AG04450 (cell line): Measurements from ENCODE around the gene STXBP5. TPM values are rescaled to one million over a fixed set of nuclear protein-coding genes. Genes with fewer than 3 reads are reported as not detected.

Experiments
- CTCF ChIA-PET: fragments of 300-600, 350-600 bp; formaldehyde crosslinking; extraction: SDS; loops from one replicate; lab custom pipeline; 2022; ENCODE audit warnings: antibody characterized with exemption, inconsistent platforms; lab: Charles Lee
- POLR2A ChIA-PET: fragments of 350-600 bp; formaldehyde crosslinking; extraction: SDS; loops from one replicate; lab custom pipeline; 2021; ENCODE audit warnings: antibody characterized with exemption, inconsistent platforms; lab: Yijun Ruan, JAX
- DNase-seq: peaks from one replicate; pipeline ENCODE4 v3.0.0-alpha.2; 2011; ENCODE audit warnings: low read depth, low spot score
- H3K27ac ChIP-seq: one replicate; pipeline ENCODE4 v1.5.1; 2012; ENCODE audit warnings: low read depth, low read length, control low read depth
- H3K27me3 ChIP-seq: one replicate; pipeline ENCODE4 v1.6.0; 2012; ENCODE audit warnings: low read length; ENCODE audit not compliant: control insufficient read depth, insufficient read depth
- H3K4me3 ChIP-seq: 2 replicates; pipeline ENCODE4 v1.5.1; 2011; ENCODE audit warnings: mild to moderate bottlenecking, low read depth, low read length, control low read depth
- H3K9me3 ChIP-seq: 2 replicates; pipeline ENCODE4 v1.5.1; 2012; ENCODE audit warnings: low read length; ENCODE audit not compliant: control insufficient read depth, insufficient read depth
- CTCF ChIP-seq: IDR thresholded peaks from 2 replicates; pipeline ENCODE4 v1.5.1; 2011; ENCODE audit warnings: low read depth, low read length, control low read depth, inconsistent platforms
- polyA minus RNA-seq: library from RNA; depleted of rRNA, polyadenylated mRNA; stranded (reverse); fragments of >200 nt; gene quantifications from 2 replicates; pipeline ENCODE4 v1.2.3, GENCODE V29; 2011; rRNA and poly(A)+ RNA removed
- polyA plus RNA-seq: library from polyadenylated mRNA; depleted of rRNA; stranded (reverse); fragments of >200 nt; gene quantifications from 2 replicates; pipeline ENCODE4 v1.2.3, GENCODE V29; 2011; rRNA removed

Gene STXBP5
- polyA plus RNA-seq (33.9 and 40.0 TPM in 2 replicates), polyA minus RNA-seq (58.7 and 86.8 TPM in 2 replicates)

GRCh38 chr6:147204060-147204785 is at the start of gene STXBP5:
Gene STXBP5, plus strand, starts transcription at chr6:147204417. Its CDS starts 116 bp downstream, at chr6:147204533.
- Histone ChIP-seq H3K27ac (peak within 1 kb of the TSS; percentile 89), H3K27me3 (no peaks in the 10 kb centered on the region), H3K9me3 (no peaks in the 10 kb centered on the region; the same call in 1 of the 2 replicates), H3K4me3 (peak within 1 kb of the TSS; percentile 82)
- ChIA-PET CTCF (interaction anchor here (1.0 kb wide), 1 partner anchor 348 kb away, joined by 4 read pairs; no protein-coding TSS in a partner anchor), POLR2A (interaction anchor here (0.6 kb wide), 1 partner anchor 55 kb away, joined by 3 read pairs; no protein-coding TSS in a partner anchor)
- DNase-seq: no peak
- no peak for TF ChIP-seq CTCF

DNA sequence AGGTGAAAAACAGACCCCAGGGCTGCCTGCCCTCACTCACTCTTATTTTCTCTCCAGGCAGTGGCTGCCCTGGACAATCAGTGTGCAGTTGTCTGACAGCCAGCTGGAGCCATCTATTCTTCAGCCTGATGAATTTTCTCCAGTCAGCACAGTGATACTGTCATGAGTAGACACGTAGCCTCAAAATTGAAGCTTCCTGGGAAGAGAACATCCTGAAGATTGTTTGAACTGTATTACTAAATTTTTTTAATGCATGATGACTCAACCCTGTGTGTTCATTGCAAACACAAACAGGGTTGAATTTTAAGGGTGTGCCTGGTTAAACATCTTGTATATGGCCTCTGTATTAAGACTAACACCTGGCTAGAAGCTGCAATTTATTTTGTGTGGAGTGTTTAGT is 49.8 kb upstream of the STXBP5 start:
- TF ChIP-seq CTCF: no peak
- POLR2A ChIA-PET: no interaction called here
- no peak overlapping the region for H3K4me3 ChIP-seq
- CTCF ChIA-PET: interaction anchor here (1.0 kb wide), 1 partner anchor 25 kb away, joined by 3 read pairs; no protein-coding TSS in a partner anchor
- H3K9me3 ChIP-seq: no peaks in the 10 kb centered on the region
- DNase-seq: no peak
- no peak overlapping the region for H3K27ac ChIP-seq
- H3K27me3 ChIP-seq: no peaks in the 10 kb centered on the region

DNA sequence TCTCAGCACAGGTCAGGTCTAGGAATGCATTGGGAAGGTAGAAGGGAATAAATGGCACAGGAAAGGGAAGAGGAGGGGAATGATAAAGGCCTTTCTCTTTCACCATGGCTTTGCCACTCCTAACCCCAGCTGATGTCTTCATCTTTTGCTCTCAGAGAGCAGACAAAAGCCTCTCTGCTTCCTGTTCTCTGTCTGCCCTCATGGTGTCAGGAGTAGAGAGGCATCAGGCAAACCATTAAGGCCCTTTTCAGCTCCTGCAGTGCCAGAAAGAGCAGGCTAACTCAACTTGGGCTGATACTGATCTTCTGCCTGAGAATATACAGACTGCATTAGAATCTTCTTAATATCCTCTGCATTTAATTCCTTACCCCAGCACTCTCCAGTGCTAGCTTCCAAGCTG is 48.0 kb upstream of the STXBP5 start:
- ChIA-PET CTCF (interaction anchor here (0.6 kb wide), 1 partner anchor 57 kb away, joined by 3 read pairs; no protein-coding TSS in a partner anchor), POLR2A (interaction anchor here (1.1 kb wide), 1 partner anchor 46 kb away, joined by 3 read pairs; no protein-coding TSS in a partner anchor)
- H3K27me3 ChIP-seq: no peaks in the 10 kb centered on the region
- no peak for DNase-seq
- no peak overlapping the region for H3K27ac ChIP-seq
- no peaks in the 10 kb centered on the region for H3K9me3 ChIP-seq
- TF ChIP-seq CTCF: no peak
- H3K4me3 ChIP-seq: no peak overlapping the region

DNA sequence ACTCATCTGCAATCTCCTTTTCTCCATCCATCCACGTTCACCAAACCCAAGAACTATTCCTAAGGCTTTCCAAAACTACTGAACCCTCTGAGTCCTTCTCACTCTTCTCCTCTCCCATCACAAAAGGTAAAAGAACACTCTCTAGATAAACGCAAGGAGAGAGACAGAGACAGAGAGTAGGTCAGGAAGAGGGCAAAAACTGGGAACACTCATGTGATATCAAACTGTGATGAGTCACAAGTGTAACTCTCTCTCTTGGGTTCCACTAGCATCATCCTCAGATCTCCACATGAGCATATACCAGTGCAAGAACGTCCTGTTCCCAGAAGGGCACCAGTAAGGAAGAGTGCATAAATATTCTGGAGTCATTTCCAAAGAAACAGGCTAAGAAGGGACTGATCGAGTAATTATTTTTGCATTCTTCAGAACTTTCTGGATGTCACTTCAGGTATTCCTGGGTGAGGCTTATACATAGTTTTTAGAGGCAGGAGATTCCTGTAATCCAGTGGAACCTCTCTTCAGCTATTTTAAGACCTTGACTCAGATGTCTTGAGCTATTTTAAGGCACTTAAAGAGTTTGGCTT is 47.3 kb upstream of the STXBP5 start:
- TF ChIP-seq CTCF: no peak
- no peaks in the 10 kb centered on the region for H3K9me3 ChIP-seq
- H3K27ac ChIP-seq: no peak overlapping the region
- H3K4me3 ChIP-seq: no peak overlapping the region
- CTCF ChIA-PET: no interaction called here
- POLR2A ChIA-PET: interaction anchor here (1.1 kb wide), 1 partner anchor 45 kb away, joined by 3 read pairs; no protein-coding TSS in a partner anchor
- no peak for DNase-seq
- H3K27me3 ChIP-seq: no peaks in the 10 kb centered on the region

DNA sequence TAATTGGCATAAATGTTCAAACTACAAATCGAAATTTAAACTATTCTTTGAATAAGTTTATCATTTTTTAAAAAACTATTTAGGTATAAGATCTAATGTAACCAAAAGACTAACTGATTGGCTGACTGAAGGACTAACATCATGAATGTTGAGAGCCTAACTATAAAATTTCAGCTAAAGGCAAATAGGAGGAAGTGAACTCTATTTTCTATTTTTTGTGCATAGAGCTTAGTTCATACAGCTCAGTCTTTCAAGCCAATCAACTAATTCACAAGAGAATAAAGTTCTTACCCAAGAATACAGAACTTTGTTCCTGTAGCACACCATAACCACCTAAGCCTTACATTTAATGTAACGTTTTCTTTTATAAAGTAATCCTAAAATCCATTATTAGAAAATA is 46.3 kb upstream of the STXBP5 start:
- CTCF ChIA-PET: no interaction called here
- Histone ChIP-seq H3K9me3 (no peaks in the 10 kb centered on the region), H3K4me3 (no peak overlapping the region), H3K27ac (no peak overlapping the region), H3K27me3 (no peaks in the 10 kb centered on the region)
- POLR2A ChIA-PET: no interaction called here
- DNase-seq: no peak
- TF ChIP-seq CTCF: no peak
